Measurements from ENCODE around the gene ZNF398.

DNA sequence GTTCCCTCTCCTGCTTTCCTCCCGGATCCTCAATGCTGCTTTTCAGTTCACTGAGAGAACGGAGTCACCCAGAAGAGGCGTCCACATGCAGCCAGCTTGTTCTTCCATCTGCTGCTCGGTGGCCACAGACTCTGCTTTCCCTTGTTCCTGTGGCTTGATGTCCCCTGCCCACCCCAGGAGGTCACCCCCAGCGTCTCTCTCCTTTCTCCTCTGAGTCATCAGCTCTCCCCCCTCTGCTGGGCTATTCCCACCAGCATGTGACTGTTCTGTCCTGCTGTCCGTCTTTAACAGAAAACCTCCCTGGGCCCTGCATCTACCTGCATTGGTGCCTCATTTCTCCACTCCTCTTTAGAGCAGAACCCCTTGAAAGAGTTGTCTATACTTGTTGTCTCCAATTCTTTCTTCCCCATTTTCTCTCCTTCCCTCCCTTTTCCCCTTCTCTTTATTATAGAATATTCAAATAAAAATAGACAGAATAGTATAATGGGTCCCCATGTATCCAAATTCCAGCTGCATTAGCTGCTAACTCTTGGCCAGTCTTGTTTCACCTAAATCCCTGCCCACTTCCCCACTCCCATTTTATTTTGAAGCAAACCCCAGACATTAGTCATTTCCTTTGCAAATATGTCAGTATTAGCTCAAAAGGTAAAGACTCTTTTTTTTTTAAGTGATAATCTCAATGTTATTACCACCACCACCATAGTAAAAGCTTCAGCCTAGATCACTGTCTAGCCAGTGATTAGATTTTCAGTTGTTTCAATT, 52.2 kb downstream of the ZNF398 start:
- TF ChIP-seq GATA2 (IDR thresholded peaks at IDR 0.05; ENCODE audit: low read depth, low read length) (no peak), GATA3 (IDR thresholded peaks at IDR 0.05; ENCODE audit: low read depth, low read length) (no peak)
